Ishikawa (cell line): ENCODE results near the gene GYS2.

Experiments used
- FOXM1 ChIP-seq: IDR thresholded peaks from 2 replicates; pipeline ENCODE4 v1.6.1; 2012; ENCODE audit warnings: low read depth, borderline replicate concordance
- ZBTB7A ChIP-seq: IDR thresholded peaks from 2 replicates; pipeline ENCODE4 v1.6.1; 2012; ENCODE audit warnings: low read depth
- TF ChIP-seq, protein P1 (sequence below): IDR thresholded peaks from 2 replicates; pipeline ENCODE4 v1.6.1; 2012

GYS2 gene

DNA sequence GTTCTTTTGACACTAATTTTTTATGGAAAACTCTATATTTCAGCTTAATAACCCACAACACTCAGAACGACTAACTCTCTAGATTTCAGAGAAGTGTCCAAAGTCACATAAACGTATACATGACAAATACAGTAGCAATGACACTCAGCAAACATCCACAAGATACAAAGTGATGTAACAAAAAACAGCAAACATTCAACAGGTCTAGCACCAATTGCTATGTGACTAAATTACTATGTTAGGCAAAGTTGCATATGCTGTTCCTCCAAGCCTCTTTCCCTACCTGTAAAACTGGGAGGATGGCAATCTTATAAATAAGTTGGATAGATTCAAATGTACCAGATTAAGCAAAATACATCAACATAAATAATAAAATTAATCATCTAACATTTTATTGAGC is 104.9 kb downstream of the GYS2 start:
- TF ChIP-seq, protein P1, sequence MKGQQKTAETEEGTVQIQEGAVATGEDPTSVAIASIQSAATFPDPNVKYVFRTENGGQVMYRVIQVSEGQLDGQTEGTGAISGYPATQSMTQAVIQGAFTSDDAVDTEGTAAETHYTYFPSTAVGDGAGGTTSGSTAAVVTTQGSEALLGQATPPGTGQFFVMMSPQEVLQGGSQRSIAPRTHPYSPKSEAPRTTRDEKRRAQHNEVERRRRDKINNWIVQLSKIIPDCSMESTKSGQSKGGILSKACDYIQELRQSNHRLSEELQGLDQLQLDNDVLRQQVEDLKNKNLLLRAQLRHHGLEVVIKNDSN, result no peak
- TF ChIP-seq ZBTB7A, result no peak
- TF ChIP-seq FOXM1, result no peak
